Measurements from ENCODE around the gene MICAL2.

The MICAL2 gene

GRCh38 chr11:12090761-12091258 is 19.6 kb upstream of the MICAL2 start:
- DNase-seq: no peak
- WGBS (ENCODE audit: insufficient coverage): 100% methylated on average over 4 of the region's 4 CpGs
- Histone ChIP-seq H3K27me3 (replicated peaks in 2 of 5; ENCODE audit: control insufficient read depth in 4 of 5, insufficient read depth in 5 of 5, low read length in 4 of 5) (no peaks in the 10 kb centered on the region), H3K4me3 (ENCODE audit: control insufficient read depth in 1 of 7, extremely low read depth in 1 of 7, insufficient read depth in 4 of 7, low read depth in 2 of 7, low read length in 6 of 7) (no peak overlapping the region), H3K27ac (ENCODE audit: insufficient read depth in 1 of 2, low read depth in 1 of 2, low read length in 2 of 2, poor library complexity in 1 of 2, severe bottlenecking in 2 of 2) (no peak overlapping the region), H3K9me3 (ENCODE audit: control extremely low read depth in 1 of 5, control insufficient read depth in 4 of 5, insufficient read depth in 2 of 5, low read depth in 1 of 5, low read length in 4 of 5) (no peaks in the 10 kb centered on the region), H3K36me3 (ENCODE audit: control insufficient read depth in 4 of 4, insufficient read depth in 4 of 4, low read length in 3 of 4) (no peaks in the 10 kb centered on the region), H3K4me1 (ENCODE audit: control extremely low read depth in 1 of 4, control insufficient read depth in 4 of 4, insufficient read depth in 4 of 4, low read length in 3 of 4) (peaks cover 18 to 83% (median 63%) of the 10 kb centered on the region in 4 experiments)
- ChIA-PET CTCF (interaction anchor here (0.8 to 6.1 kb wide), 7 partner anchors 9 to 192 kb away, joined by 3 to 43 read pairs (median 3); no protein-coding TSS in a partner anchor), POLR2A (no interaction called here)

DNA sequence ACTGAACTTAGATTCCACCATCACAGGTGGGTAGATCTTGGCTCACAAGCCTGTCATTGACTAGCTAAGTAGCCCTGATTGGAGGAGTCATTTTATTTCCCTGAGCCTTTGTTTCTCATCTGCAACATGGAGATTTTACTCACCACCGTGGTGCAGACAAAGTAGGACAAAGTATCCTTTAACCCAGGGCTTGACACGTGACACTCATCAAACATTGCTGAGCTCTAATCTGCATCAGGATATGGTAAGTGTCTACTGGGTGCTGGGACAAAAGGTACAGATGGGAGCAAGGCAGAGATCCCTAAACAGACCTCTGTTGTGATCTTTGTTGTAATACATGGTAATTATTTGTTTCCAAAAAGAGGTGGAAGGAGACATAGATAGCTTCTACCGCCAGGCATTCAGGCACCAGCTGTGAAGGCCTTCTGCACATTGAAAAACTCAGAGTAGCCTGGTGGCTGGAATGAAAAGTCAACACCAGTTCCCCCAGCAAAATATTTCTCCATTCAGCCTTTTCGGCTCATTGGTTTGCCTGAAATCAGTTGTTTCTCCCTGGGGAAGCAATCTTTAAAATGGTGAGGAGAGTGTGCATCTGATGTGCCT is 18.3 kb upstream of the MICAL2 start:
- Histone ChIP-seq H3K27ac (ENCODE audit: insufficient read depth in 1 of 2, low read depth in 1 of 2, low read length in 2 of 2, poor library complexity in 1 of 2, severe bottlenecking in 2 of 2) (no peak overlapping the region), H3K4me3 (ENCODE audit: control insufficient read depth in 1 of 7, extremely low read depth in 1 of 7, insufficient read depth in 4 of 7, low read depth in 2 of 7, low read length in 6 of 7) (no peak overlapping the region), H3K27me3 (replicated peaks in 2 of 5; ENCODE audit: control insufficient read depth in 4 of 5, insufficient read depth in 5 of 5, low read length in 4 of 5) (no peaks in the 10 kb centered on the region), H3K36me3 (ENCODE audit: control insufficient read depth in 4 of 4, insufficient read depth in 4 of 4, low read length in 3 of 4) (no peaks in the 10 kb centered on the region), H3K9me3 (ENCODE audit: control extremely low read depth in 1 of 5, control insufficient read depth in 4 of 5, insufficient read depth in 2 of 5, low read depth in 1 of 5, low read length in 4 of 5) (no peaks in the 10 kb centered on the region), H3K4me1 (ENCODE audit: control extremely low read depth in 1 of 4, control insufficient read depth in 4 of 4, insufficient read depth in 4 of 4, low read length in 3 of 4) (peaks cover 20 to 70% (median 51%) of the 10 kb centered on the region in 4 experiments)
- 86% methylated on average over 2 of the region's 4 CpGs for WGBS (ENCODE audit: insufficient coverage)
- ChIA-PET CTCF (interaction anchor here (1.1 to 2.6 kb wide), 4 partner anchors 11 to 144 kb away, joined by 3 to 7 read pairs (median 4); no protein-coding TSS in a partner anchor), POLR2A (no interaction called here)
- DNase-seq: no peak

- no peak for DNase-seq
- Histone ChIP-seq H3K36me3 (ENCODE audit: control insufficient read depth in 4 of 4, insufficient read depth in 4 of 4, low read length in 3 of 4) (no peaks in the 10 kb centered on the region), H3K9me3 (ENCODE audit: control extremely low read depth in 1 of 5, control insufficient read depth in 4 of 5, insufficient read depth in 2 of 5, low read depth in 1 of 5, low read length in 4 of 5) (no peaks in the 10 kb centered on the region), H3K27me3 (replicated peaks in 2 of 5; ENCODE audit: control insufficient read depth in 4 of 5, insufficient read depth in 5 of 5, low read length in 4 of 5) (no peaks in the 10 kb centered on the region), H3K4me1 (ENCODE audit: control extremely low read depth in 1 of 4, control insufficient read depth in 4 of 4, insufficient read depth in 4 of 4, low read length in 3 of 4) (peaks cover 20 to 64% (median 48%) of the 10 kb centered on the region in 4 experiments), H3K4me3 (ENCODE audit: control insufficient read depth in 1 of 7, extremely low read depth in 1 of 7, insufficient read depth in 4 of 7, low read depth in 2 of 7, low read length in 6 of 7) (no peak overlapping the region), H3K27ac (ENCODE audit: insufficient read depth in 1 of 2, low read depth in 1 of 2, low read length in 2 of 2, poor library complexity in 1 of 2, severe bottlenecking in 2 of 2) (no peak overlapping the region)
- CTCF ChIA-PET: interaction anchor here (1.0 to 2.6 kb wide), 4 partner anchors 10 to 143 kb away, joined by 3 to 7 read pairs (median 4); no protein-coding TSS in a partner anchor
- WGBS (ENCODE audit: insufficient coverage): 96% methylated on average over 4 of the region's 6 CpGs
- POLR2A ChIA-PET: no interaction called here
Observed at GRCh38 chr11:12092714-12093113, 17.7 kb upstream of the MICAL2 start.

DNA sequence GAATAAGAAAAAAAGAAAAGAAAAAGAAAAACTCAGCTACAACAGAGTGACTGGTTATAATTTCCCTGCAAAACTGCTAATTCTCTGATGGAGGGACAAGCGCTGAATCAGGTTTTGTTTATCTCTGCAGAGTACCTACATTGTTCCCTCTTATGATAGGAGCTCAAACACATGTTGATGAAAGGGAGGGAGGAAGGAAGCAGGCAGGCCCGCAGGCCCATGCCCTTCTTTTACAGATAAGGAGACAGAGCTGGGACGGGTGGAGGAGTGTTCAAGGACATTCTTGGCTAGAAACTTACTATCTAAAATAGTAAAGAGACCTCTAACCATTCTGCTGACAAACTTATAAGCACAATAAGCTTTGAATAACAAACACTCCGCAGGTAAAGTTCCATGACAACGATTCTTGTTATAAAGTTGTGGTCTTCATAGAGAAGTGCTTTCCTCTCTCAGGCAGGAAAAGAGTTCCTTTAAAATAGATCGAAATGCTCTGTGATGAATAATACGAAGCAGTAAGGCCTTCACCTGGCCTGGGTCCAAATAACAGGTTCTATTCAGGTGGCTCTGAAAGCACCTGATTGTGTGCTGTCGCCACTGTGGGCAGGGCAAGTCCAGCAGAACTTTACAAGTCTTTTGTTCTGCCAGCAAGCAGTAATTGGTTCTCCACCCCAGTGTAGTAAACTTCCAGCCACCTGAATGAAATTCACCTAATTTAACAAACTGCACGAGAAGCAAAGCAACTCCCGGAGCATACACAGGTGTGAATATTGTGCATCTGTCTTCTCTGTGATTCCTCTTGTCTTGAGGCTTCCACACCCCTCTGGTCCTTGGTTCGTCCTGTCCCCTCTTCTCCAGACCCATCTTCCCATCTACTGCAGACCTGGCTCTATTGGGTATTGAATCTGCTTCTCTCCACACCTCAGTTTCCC is 15.3 kb upstream of the MICAL2 start:
- Histone ChIP-seq H3K27ac (ENCODE audit: insufficient read depth in 1 of 2, low read depth in 1 of 2, low read length in 2 of 2, poor library complexity in 1 of 2, severe bottlenecking in 2 of 2) (peak overlapping the region in 1 of 2 experiments; percentile 30), H3K27me3 (replicated peaks in 2 of 5; ENCODE audit: control insufficient read depth in 4 of 5, insufficient read depth in 5 of 5, low read length in 4 of 5) (no peaks in the 10 kb centered on the region), H3K4me1 (ENCODE audit: control extremely low read depth in 1 of 4, control insufficient read depth in 4 of 4, insufficient read depth in 4 of 4, low read length in 3 of 4) (peaks cover 30 to 58% (median 47%) of the 10 kb centered on the region in 4 experiments), H3K36me3 (ENCODE audit: control insufficient read depth in 4 of 4, insufficient read depth in 4 of 4, low read length in 3 of 4) (no peaks in the 10 kb centered on the region), H3K9me3 (ENCODE audit: control extremely low read depth in 1 of 5, control insufficient read depth in 4 of 5, insufficient read depth in 2 of 5, low read depth in 1 of 5, low read length in 4 of 5) (no peaks in the 10 kb centered on the region), H3K4me3 (ENCODE audit: control insufficient read depth in 1 of 7, extremely low read depth in 1 of 7, insufficient read depth in 4 of 7, low read depth in 2 of 7, low read length in 6 of 7) (no peak overlapping the region)
- DNase-seq: peak; percentile 57 to 86 (median 74)
- WGBS (ENCODE audit: insufficient coverage): 39% methylated on average over 10 of the region's 11 CpGs
- ChIA-PET POLR2A (no interaction called here), CTCF (interaction anchor here (1.0 to 2.1 kb wide), 5 partner anchors 9 to 143 kb away, joined by 3 to 6 read pairs (median 3); no protein-coding TSS in a partner anchor)

GRCh38 chr11:12097219-12097618 is 13.2 kb upstream of the MICAL2 start:
- 89% methylated on average over 1 of the region's 1 CpG for WGBS (ENCODE audit: insufficient coverage)
- no peaks in the 10 kb centered on the region for H3K9me3 ChIP-seq (ENCODE audit: control extremely low read depth in 1 of 5, control insufficient read depth in 4 of 5, insufficient read depth in 2 of 5, low read depth in 1 of 5, low read length in 4 of 5)
- no peak for DNase-seq
- no peaks in the 10 kb centered on the region for H3K27me3 ChIP-seq (replicated peaks in 2 of 5; ENCODE audit: control insufficient read depth in 4 of 5, insufficient read depth in 5 of 5, low read length in 4 of 5)
- no peak overlapping the region for H3K4me3 ChIP-seq (ENCODE audit: control insufficient read depth in 1 of 7, extremely low read depth in 1 of 7, insufficient read depth in 4 of 7, low read depth in 2 of 7, low read length in 6 of 7)
- POLR2A ChIA-PET: no interaction called here
- peaks cover 26 to 50% (median 35%) of the 10 kb centered on the region in 4 experiments for H3K4me1 ChIP-seq (ENCODE audit: control extremely low read depth in 1 of 4, control insufficient read depth in 4 of 4, insufficient read depth in 4 of 4, low read length in 3 of 4)
- H3K36me3 ChIP-seq (ENCODE audit: control insufficient read depth in 4 of 4, insufficient read depth in 4 of 4, low read length in 3 of 4): no peaks in the 10 kb centered on the region
- CTCF ChIA-PET: interaction anchor here (1.3 kb wide), 1 partner anchor 10 kb away, joined by 3 read pairs; no protein-coding TSS in a partner anchor
- no peak overlapping the region for H3K27ac ChIP-seq (ENCODE audit: insufficient read depth in 1 of 2, low read depth in 1 of 2, low read length in 2 of 2, poor library complexity in 1 of 2, severe bottlenecking in 2 of 2)

DNA sequence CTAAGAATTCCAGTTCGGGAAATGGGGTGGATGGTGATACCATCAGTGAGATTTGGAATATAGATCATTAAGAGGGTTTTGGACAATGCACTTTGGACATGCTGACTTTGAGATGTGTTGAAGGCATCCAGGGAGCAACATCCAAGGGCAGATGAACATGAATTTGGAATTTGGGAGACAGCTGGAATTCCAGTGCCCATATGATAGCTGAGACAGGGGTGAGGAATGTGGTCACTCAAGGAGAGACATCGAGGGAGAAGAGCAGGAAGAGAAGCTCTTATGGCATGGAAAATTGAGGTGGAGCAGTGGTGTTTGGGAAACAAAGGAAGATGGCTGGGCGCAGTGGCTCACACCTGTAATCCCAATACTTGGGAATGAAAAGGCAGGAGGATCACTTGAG is 11.8 kb upstream of the MICAL2 start:
- Histone ChIP-seq H3K36me3 (ENCODE audit: control insufficient read depth in 4 of 4, insufficient read depth in 4 of 4, low read length in 3 of 4) (no peaks in the 10 kb centered on the region), H3K9me3 (ENCODE audit: control extremely low read depth in 1 of 5, control insufficient read depth in 4 of 5, insufficient read depth in 2 of 5, low read depth in 1 of 5, low read length in 4 of 5) (no peaks in the 10 kb centered on the region), H3K27me3 (replicated peaks in 2 of 5; ENCODE audit: control insufficient read depth in 4 of 5, insufficient read depth in 5 of 5, low read length in 4 of 5) (no peaks in the 10 kb centered on the region), H3K4me3 (ENCODE audit: control insufficient read depth in 1 of 7, extremely low read depth in 1 of 7, insufficient read depth in 4 of 7, low read depth in 2 of 7, low read length in 6 of 7) (no peak overlapping the region), H3K4me1 (ENCODE audit: control extremely low read depth in 1 of 4, control insufficient read depth in 4 of 4, insufficient read depth in 4 of 4, low read length in 3 of 4) (peaks cover 26 to 50% (median 34%) of the 10 kb centered on the region in 4 experiments), H3K27ac (ENCODE audit: insufficient read depth in 1 of 2, low read depth in 1 of 2, low read length in 2 of 2, poor library complexity in 1 of 2, severe bottlenecking in 2 of 2) (no peak overlapping the region)
- 93% methylated on average over 3 of the region's 3 CpGs for whole genome bisulfite sequencing (ENCODE audit: insufficient coverage)
- ChIA-PET POLR2A (interaction anchor here (0.9 kb wide), 1 partner anchor 9 kb away, joined by 3 read pairs; no protein-coding TSS in a partner anchor), CTCF (interaction anchor here (0.6 to 2.8 kb wide), 6 partner anchors 9 to 1184 kb away, joined by 3 to 8 read pairs (median 4); no protein-coding TSS in a partner anchor)
- DNase-seq: no peak

All from common myeloid progenitor, CD34-positive (primary cell).